Occipital lobe (tissue), 2 donors: Measurements from ENCODE around the gene SMPD3. TPM values are rescaled to one million over a fixed set of nuclear protein-coding genes. Genes with fewer than 3 reads are reported as not detected.
"Not testable (repeated sequence)": the region's sequence is repeated elsewhere in the genome, so short reads cannot be mapped to it uniquely, and the experiment has no call there.

ENCODE experiments used
- DNase-seq: peaks from one replicate; lab custom pipeline; 2025; lab: John Stamatoyannopoulos, UW
- total RNA-seq: library from RNA; depleted of rRNA; stranded (reverse); fragments of >200 nt; gene quantifications from one replicate; pipeline ENCODE4 v1.2.3, GENCODE V29; 2014

Gene SMPD3
- total RNA-seq = 67.2 TPM

- peak; percentile 100 for DNase-seq
Measured at GRCh38 chr16:68448360-68448970, at the start of gene SMPD3. TSS of gene SMPD3 (minus strand) at chr16:68448508. CDS start at chr16:68372181, 76,327 bp downstream.

GRCh38 chr16:68496689-68497088 lies 48.4 kb upstream of the SMPD3 start:
- no peak for DNase-seq

GRCh38 chr16:68494261-68494660 lies 46.0 kb upstream of the SMPD3 start:
- not testable (repeated sequence) for DNase-seq

GRCh38 chr16:68493412-68494070 lies 45.2 kb upstream of the SMPD3 start:
- no peak for DNase-seq

GRCh38 chr16:68492543-68493411 lies 44.5 kb upstream of the SMPD3 start:
- DNase-seq = no peak

- DNase-seq = no peak
Measured at GRCh38 chr16:68492151-68492542, 43.8 kb upstream of the SMPD3 start.

- no peak for DNase-seq
Measured at GRCh38 chr16:68491576-68491950, 43.3 kb upstream of the SMPD3 start.

GRCh38 chr16:68490829-68491575 lies 42.7 kb upstream of the SMPD3 start:
- DNase-seq = no peak

- DNase-seq = no peak
Measured at GRCh38 chr16:68490358-68490757, 42.0 kb upstream of the SMPD3 start.

- no peak for DNase-seq
Measured at GRCh38 chr16:68488554-68488953, 40.2 kb upstream of the SMPD3 start.

- no peak for DNase-seq
Measured at GRCh38 chr16:68487669-68488068, 39.4 kb upstream of the SMPD3 start.

GRCh38 chr16:68487203-68487514 lies 38.9 kb upstream of the SMPD3 start:
- DNase-seq = no peak

- DNase-seq = no peak
Measured at GRCh38 chr16:68486502-68487202, 38.3 kb upstream of the SMPD3 start.

GRCh38 chr16:68481636-68482035 lies 33.3 kb upstream of the SMPD3 start:
- no peak for DNase-seq

- no peak for DNase-seq
Measured at GRCh38 chr16:68480084-68480995, 32.0 kb upstream of the SMPD3 start.

GRCh38 chr16:68479271-68479670 lies 31.0 kb upstream of the SMPD3 start:
- DNase-seq = no peak

GRCh38 chr16:68478526-68479250 lies 30.4 kb upstream of the SMPD3 start:
- DNase-seq = no peak

- DNase-seq = no peak
Measured at GRCh38 chr16:68475071-68475470, 26.8 kb upstream of the SMPD3 start.

GRCh38 chr16:68473358-68474070 lies 25.2 kb upstream of the SMPD3 start:
- no peak for DNase-seq
